Gastrocnemius medialis (tissue), 4 donors: ENCODE data around the gene PDSS2. TPM values are rescaled to one million over a fixed set of nuclear protein-coding genes. Genes with fewer than 3 reads are reported as not detected.
"Not testable (repeated sequence)": the region's sequence is repeated elsewhere in the genome, so short reads cannot be mapped to it uniquely, and the experiment has no call there.

Source experiments
- ATAC-seq, 2 donors: fragments of 150-250 bp; one replicate each; pipeline ENCODE4 v1.9.1; 2016
- DNase-seq, 2 donors: peaks; one replicate each; pipeline ENCODE4 v3.0.0-alpha.2; 2019
- H3K27ac ChIP-seq, 4 donors: fragments of 200-600 bp; sonication (generic); 1 replicate in 1 of 4; 2 replicates in 3 of 4; pipeline ENCODE4 v1.5.1; 2016 to 2018; ENCODE audit warnings: mild to moderate bottlenecking in 2 of 4, moderate library complexity in 1 of 4
- H3K27me3 ChIP-seq, 3 donors: fragments of 200-600 bp; sonication (generic) in 2 of 3; 1 replicate in 1 of 3; 2 replicates in 2 of 3; pipeline versions ENCODE4 v1.5.1 to v1.6.0; 2016 to 2019; ENCODE audit warnings: mild to moderate bottlenecking in 1 of 3, moderate library complexity in 1 of 3
- H3K36me3 ChIP-seq, 2 donors: fragments of 200-600 bp; sonication (generic) in 1 of 2; one replicate each; pipeline ENCODE4 v1.5.1; 2017 to 2018
- H3K4me1 ChIP-seq, 2 donors: fragments of 200-600 bp; sonication (generic) in 1 of 2; one replicate each; pipeline ENCODE4 v1.5.1; 2016 to 2017; ENCODE audit warnings: mild to moderate bottlenecking in 2 of 2
- H3K4me3 ChIP-seq, 4 donors: fragments of 200-600 bp; sonication (generic) in 3 of 4; 1 replicate in 1 of 4; 2 replicates in 3 of 4; pipeline ENCODE4 v1.5.1; 2016 to 2019; ENCODE audit warnings: mild to moderate bottlenecking in 2 of 4
- H3K9me3 ChIP-seq, 3 donors: fragments of 200-600 bp; sonication (generic) in 2 of 3; 1 replicate in 1 of 3; 2 replicates in 2 of 3; pipeline ENCODE4 v1.5.1; 2016 to 2019
- POLR2A ChIP-seq, 2 donors: fragments of 450-650 bp; IDR thresholded peaks; one replicate each; pipeline ENCODE4 v1.6.1; 2017; ENCODE audit warnings: antibody characterized with exemption in 2 of 2, mild to moderate bottlenecking in 2 of 2, moderate library complexity in 2 of 2
- in situ Hi-C, 4 donors: fragments of 200-750 bp; cut with MboI; loops; one replicate each; pipeline versions ENCODE4 v1.15.0 to v1.8.0; 2017; ENCODE audit warnings: low sequenced_read_pairs in 4 of 4
- intact Hi-C: fragments of 100-400 bp; cut with DNase I; formaldehyde crosslinking; loops from one replicate; pipeline ENCODE4 v1.15.1; 2023; ENCODE audit warnings: low total_unique reads
- total RNA-seq, 4 donors: library from RNA; depleted of rRNA; stranded (reverse); fragments of >200 nt; gene quantifications; one replicate each; pipeline versions ENCODE4 v1.1.0 to v1.2.3, GENCODE V29; 2016
- TF ChIP-seq, protein P1 (sequence below), 5 experiments: fragments of 450-650 bp in 3 of 5; fragments of 200-600 bp in 2 of 5; sonication (generic) in 2 of 5; IDR thresholded peaks in 4 of 5; conservative IDR thresholded peaks in 1 of 5; 1 replicate in 4 of 5; 2 replicates in 1 of 5; pipeline ENCODE4 v1.5.1; 2016 to 2019; ENCODE audit warnings: antibody characterized with exemption in 5 of 5, mild to moderate bottlenecking in 3 of 5, moderate library complexity in 3 of 5

Gene PDSS2
- total RNA-seq, 4 donors from 2014 or later: 6.6 to 14.3 (median 10.0) TPM

DNA sequence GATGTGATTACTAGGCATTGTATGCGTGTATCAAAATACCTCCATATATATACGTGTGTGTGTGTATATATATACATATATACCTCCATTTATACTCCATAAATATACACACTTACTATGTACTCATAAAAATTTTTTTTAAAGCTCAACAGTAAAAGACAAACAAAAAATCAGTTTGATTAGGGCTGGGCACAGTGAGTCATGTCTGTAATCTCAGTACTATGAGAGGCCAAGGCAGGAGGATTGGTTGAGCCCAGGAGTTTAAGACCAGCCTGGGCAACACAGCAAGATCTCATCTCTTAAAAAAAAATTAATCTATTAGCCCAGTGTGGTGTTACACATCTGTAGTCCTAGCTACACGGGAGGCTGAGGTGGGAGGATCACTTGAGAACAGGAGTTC, 24.6 kb downstream of the PDSS2 start:
- ATAC-seq: no peak
- Histone ChIP-seq H3K27ac (no peak overlapping the region), H3K27me3 (no peaks in the 10 kb centered on the region), H3K9me3 (no peaks in the 10 kb centered on the region), H3K36me3 (no peaks in the 10 kb centered on the region), H3K4me3 (no peak overlapping the region), H3K4me1 (no peaks in the 10 kb centered on the region)
- in situ Hi-C loops (no loop called here), intact Hi-C loops (loop anchor here (10.0 kb wide), 1 partner anchor 120 kb away; no protein-coding TSS in a partner anchor)
- TF ChIP-seq POLR2A (IDR thresholded peaks at IDR 0.05): no peak
- TF ChIP-seq, protein P1, sequence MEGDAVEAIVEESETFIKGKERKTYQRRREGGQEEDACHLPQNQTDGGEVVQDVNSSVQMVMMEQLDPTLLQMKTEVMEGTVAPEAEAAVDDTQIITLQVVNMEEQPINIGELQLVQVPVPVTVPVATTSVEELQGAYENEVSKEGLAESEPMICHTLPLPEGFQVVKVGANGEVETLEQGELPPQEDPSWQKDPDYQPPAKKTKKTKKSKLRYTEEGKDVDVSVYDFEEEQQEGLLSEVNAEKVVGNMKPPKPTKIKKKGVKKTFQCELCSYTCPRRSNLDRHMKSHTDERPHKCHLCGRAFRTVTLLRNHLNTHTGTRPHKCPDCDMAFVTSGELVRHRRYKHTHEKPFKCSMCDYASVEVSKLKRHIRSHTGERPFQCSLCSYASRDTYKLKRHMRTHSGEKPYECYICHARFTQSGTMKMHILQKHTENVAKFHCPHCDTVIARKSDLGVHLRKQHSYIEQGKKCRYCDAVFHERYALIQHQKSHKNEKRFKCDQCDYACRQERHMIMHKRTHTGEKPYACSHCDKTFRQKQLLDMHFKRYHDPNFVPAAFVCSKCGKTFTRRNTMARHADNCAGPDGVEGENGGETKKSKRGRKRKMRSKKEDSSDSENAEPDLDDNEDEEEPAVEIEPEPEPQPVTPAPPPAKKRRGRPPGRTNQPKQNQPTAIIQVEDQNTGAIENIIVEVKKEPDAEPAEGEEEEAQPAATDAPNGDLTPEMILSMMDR (IDR thresholded peaks at IDR 0.05 in 4 of 5, conservative IDR thresholded peaks at IDR 0.05 in 1 of 5): no peak
- DNase-seq: no peak

DNA sequence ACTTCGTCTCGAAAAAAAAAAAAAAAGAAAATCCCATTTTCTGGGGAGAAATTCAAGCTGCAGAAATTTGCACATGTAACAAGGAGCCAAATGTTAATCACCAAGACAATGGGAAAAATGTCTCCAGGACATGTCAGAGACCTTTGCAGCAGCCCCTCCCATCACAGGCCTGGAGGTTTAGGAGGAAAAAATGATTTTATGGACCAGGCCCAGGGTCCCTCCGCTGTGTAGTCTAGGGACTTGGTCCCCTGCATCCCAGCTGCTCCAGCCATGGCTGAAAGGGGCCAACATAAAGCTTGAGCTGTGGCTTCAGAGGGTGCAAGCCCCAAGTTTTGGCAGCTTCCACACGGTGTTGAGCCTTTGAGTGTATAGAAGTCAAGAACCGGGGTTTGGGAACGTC, 33.4 kb downstream of the PDSS2 start:
- H3K4me3 ChIP-seq, H3K4me1 ChIP-seq, H3K36me3 ChIP-seq, intact Hi-C loops, H3K27ac ChIP-seq, in situ Hi-C loops, H3K27me3 ChIP-seq, H3K9me3 ChIP-seq, ATAC-seq, DNase-seq: not testable (repeated sequence)

DNA sequence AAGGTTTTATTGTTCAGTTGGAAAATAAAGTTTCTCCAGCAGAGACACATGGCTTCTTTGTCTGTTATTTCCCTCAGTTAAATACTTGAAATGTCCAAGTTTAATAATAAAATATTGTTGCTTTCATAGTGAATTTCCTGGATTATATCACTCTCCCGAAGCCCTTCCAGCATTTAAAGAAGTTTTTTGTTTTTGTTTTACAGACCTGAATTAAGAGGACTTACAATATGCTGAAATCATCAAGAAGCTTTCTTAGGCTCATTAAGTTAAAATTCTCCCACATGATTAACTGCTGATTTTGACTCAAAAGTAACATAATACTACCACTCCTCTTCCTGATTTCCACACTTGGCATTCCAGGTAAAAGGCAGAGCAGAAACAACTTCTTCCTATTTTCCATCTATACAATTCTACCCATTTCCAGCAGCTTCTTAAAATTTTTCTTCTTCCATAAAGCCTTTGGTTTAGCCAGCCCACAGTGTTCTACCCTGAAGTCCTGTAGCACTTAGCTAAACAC, 35.8 kb downstream of the PDSS2 start:
- in situ Hi-C loops (no loop called here), intact Hi-C loops (no loop called here)
- no peak overlapping the region for H3K4me3 ChIP-seq
- no peak overlapping the region for H3K27ac ChIP-seq
- H3K27me3 ChIP-seq: no peaks in the 10 kb centered on the region
- ATAC-seq (no peak), DNase-seq (no peak)
- H3K4me1 ChIP-seq: no peaks in the 10 kb centered on the region
- no peak for TF ChIP-seq POLR2A (IDR thresholded peaks at IDR 0.05)
- TF ChIP-seq, protein P1 (IDR thresholded peaks at IDR 0.05 in 4 of 5, conservative IDR thresholded peaks at IDR 0.05 in 1 of 5): no peak
- no peaks in the 10 kb centered on the region for H3K36me3 ChIP-seq
- H3K9me3 ChIP-seq: no peaks in the 10 kb centered on the region

DNA sequence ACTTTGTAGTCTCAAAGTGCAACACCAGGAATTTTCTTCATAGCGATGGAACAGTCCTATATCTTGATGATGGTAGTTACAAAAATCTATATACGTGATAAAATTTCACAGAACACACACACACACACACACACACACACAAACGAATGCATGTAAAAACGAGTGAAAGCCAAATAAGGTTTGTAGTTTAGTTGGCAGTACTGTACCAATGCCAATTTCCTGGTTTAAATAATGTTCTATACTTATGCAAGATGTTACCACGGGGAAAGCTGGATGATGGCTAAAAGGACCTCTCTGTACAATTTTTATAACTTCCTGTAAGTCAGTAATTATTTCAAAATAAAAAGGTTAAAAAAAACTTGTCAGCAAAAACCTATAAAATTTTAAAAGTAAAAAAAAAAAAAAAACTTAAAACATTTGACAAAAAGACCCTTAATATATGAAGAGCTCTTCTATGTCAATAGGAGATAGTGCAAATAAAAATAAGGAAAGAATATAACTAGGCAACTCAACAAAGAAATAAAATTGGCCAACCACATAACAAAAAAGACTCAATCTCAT, 37.6 kb downstream of the PDSS2 start:
- Histone ChIP-seq H3K36me3 (no peaks in the 10 kb centered on the region), H3K4me1 (no peaks in the 10 kb centered on the region), H3K27ac (no peak overlapping the region), H3K4me3 (no peak overlapping the region), H3K9me3 (no peaks in the 10 kb centered on the region), H3K27me3 (no peaks in the 10 kb centered on the region)
- intact Hi-C loops (no loop called here), in situ Hi-C loops (no loop called here)
- TF ChIP-seq, protein P1 (IDR thresholded peaks at IDR 0.05 in 4 of 5, conservative IDR thresholded peaks at IDR 0.05 in 1 of 5): no peak
- TF ChIP-seq POLR2A (IDR thresholded peaks at IDR 0.05): no peak
- no peak for ATAC-seq
- no peak for DNase-seq

DNA sequence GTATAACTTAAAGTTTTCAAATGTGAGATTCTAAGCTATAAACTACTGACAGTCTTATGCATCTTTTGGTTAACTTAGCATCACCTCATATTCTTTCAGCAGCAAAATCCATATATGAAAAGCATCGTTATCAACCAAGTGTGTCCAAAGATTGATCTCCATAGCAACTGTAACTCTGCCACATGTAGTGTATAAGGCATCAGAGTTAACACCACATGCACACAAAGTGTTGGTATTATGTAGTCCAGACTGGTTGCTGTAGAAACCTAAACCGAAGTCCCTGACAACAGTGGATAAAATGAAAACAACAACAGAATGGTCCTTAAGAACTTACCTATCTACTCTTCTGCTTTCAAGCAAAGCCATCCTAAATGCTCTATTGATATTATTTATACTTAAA, 39.6 kb downstream of the PDSS2 start:
- ATAC-seq (no peak), DNase-seq (no peak)
- Histone ChIP-seq H3K4me1 (peaks cover 0 to under 1% of the 10 kb centered on the region in 2 donors), H3K27me3 (no peaks in the 10 kb centered on the region), H3K4me3 (no peak overlapping the region), H3K9me3 (no peaks in the 10 kb centered on the region), H3K36me3 (no peaks in the 10 kb centered on the region), H3K27ac (no peak overlapping the region)
- in situ Hi-C loops (no loop called here), intact Hi-C loops (no loop called here)
- TF ChIP-seq, protein P1 (IDR thresholded peaks at IDR 0.05 in 4 of 5, conservative IDR thresholded peaks at IDR 0.05 in 1 of 5): no peak
- no peak for TF ChIP-seq POLR2A (IDR thresholded peaks at IDR 0.05)
